Spleen (tissue), 7 donors: ENCODE data around the gene WHRN.

ENCODE experiments used
- CTCF ChIP-seq, 11 experiments: fragments of 200-600 bp in 7 of 11; fragments of 450-650 bp in 4 of 11; sonication (generic) in 4 of 11; IDR thresholded peaks in 8 of 11; conservative IDR thresholded peaks in 3 of 11; 1 replicate in 7 of 11; 2 replicates in 4 of 11; pipeline versions ENCODE4 v1.4.0 to v1.8.0; 2016 to 2021; ENCODE audit warnings: antibody characterized with exemption in 11 of 11, inconsistent platforms in 4 of 11, mild to moderate bottlenecking in 1 of 11
- POLR2AphosphoS5 ChIP-seq, 3 donors: sonication (generic); formaldehyde crosslinking; IDR thresholded peaks; one replicate each; pipeline ENCODE4 v1.5.1; 2017; ENCODE audit warnings: antibody characterized with exemption in 3 of 3
- donor health status: DM: no; HTN: no; CAD: no; lungs with moderate emphysema.
- donor health status: DM: no; HTN: no; CAD: no.
- donor health status: DM: no; HTN: no; CAD: no.

- TF ChIP-seq POLR2AphosphoS5 (IDR thresholded peaks at IDR 0.05), result peak; percentile 33 to 58 (median 51)
- TF ChIP-seq CTCF (IDR thresholded peaks at IDR 0.05 in 8 of 11, conservative IDR thresholded peaks at IDR 0.05 in 3 of 11), result no peak
Observed at GRCh38 chr9:114373960-114374730, 131.1 kb downstream of the WHRN start.
